ENCODE results near the gene ENDOG. TPM values are rescaled to one million over a fixed set of nuclear protein-coding genes. Genes with fewer than 3 reads are reported as not detected.

Gene ENDOG
- total RNA-seq, 4 donors from 2014 or later = 14.1 to 29.9 (median 20.3) TPM

GRCh38 chr9:128802482-128802881 lies 15.8 kb upstream of the ENDOG start:
- DNase-seq (ENCODE audit: low spot score) = no peak
- ATAC-seq (ENCODE audit: low FRiP score) = no peak
- TF ChIP-seq CTCF (IDR thresholded peaks at IDR 0.05) = no peak

- ATAC-seq (ENCODE audit: low FRiP score) (no peak), DNase-seq (ENCODE audit: low spot score) (no peak)
- no peak for TF ChIP-seq CTCF (IDR thresholded peaks at IDR 0.05)
These were observed 12.6 kb upstream of the ENDOG start for GRCh38 chr9:128805661-128806060.

- no peak for TF ChIP-seq CTCF (IDR thresholded peaks at IDR 0.05)
- ATAC-seq (ENCODE audit: low FRiP score) = no peak
- DNase-seq (ENCODE audit: low spot score) = no peak
These were observed 10.5 kb upstream of the ENDOG start for GRCh38 chr9:128807827-128808226.

GRCh38 chr9:128808543-128808942 lies 9.8 kb upstream of the ENDOG start:
- no peak for TF ChIP-seq CTCF (IDR thresholded peaks at IDR 0.05)
- no peak for ATAC-seq (ENCODE audit: low FRiP score)
- no peak for DNase-seq (ENCODE audit: low spot score)

GRCh38 chr9:128809036-128809599 lies 9.2 kb upstream of the ENDOG start:
- ATAC-seq (ENCODE audit: low FRiP score) (no peak), DNase-seq (ENCODE audit: low spot score) (no peak)
- no peak for TF ChIP-seq CTCF (IDR thresholded peaks at IDR 0.05)

- DNase-seq (ENCODE audit: low spot score) = no peak
- TF ChIP-seq CTCF (IDR thresholded peaks at IDR 0.05) = no peak
- ATAC-seq (ENCODE audit: low FRiP score) = no peak
These were observed 8.5 kb upstream of the ENDOG start for GRCh38 chr9:128809831-128810230.

- no peak for DNase-seq (ENCODE audit: low spot score)
- no peak for TF ChIP-seq CTCF (IDR thresholded peaks at IDR 0.05)
- ATAC-seq (ENCODE audit: low FRiP score) = no peak
These were observed 7.4 kb upstream of the ENDOG start for GRCh38 chr9:128810873-128811272.
